SU-DHL-6 (cell line): ENCODE measurements around the gene C20orf96.

Experiments used
- H2AFZ ChIP-seq: fragments of 200-600 bp; sonication (generic); 2 replicates; pipeline ENCODE4 v1.6.1; 2014; ENCODE audit warnings: low read depth, mild to moderate bottlenecking, moderate library complexity, mixed read lengths, antibody characterized with exemption, low read length; ENCODE audit not compliant: severe bottlenecking
- H3F3A ChIP-seq: fragments of 200-600 bp; shearing (Covaris generic); 2 replicates; pipeline ENCODE4 v1.6.0; 2016; ENCODE audit warnings: antibody characterized with exemption, mild to moderate bottlenecking; ENCODE audit not compliant: insufficient read depth
- H3K27ac ChIP-seq: fragments of 200-600 bp; sonication (generic); 2 replicates; pipeline ENCODE4 v1.5.1; 2016; ENCODE audit warnings: low read depth, mild to moderate bottlenecking, low read length, moderate library complexity, mixed read lengths
- H3K27me3 ChIP-seq: fragments of 200-600 bp; sonication (generic), shearing (Covaris generic); 2 replicates; pipeline ENCODE4 v1.6.0; 2014; ENCODE audit warnings: mild to moderate bottlenecking, low read length
- H3K36me3 ChIP-seq: fragments of 200-600 bp; sonication (generic); 2 replicates; pipeline ENCODE4 v1.6.1; 2014; ENCODE audit warnings: mild to moderate bottlenecking, low read length, mixed read lengths
- H3K4me2 ChIP-seq: fragments of 300-600, 200-600 bp; shearing (Covaris generic), sonication (generic); 2 replicates; pipeline ENCODE4 v1.6.0; 2014; ENCODE audit warnings: low read length, low read depth, mild to moderate bottlenecking; ENCODE audit not compliant: poor library complexity, severe bottlenecking
- H3K4me3 ChIP-seq: fragments of 200-600 bp; sonication (generic); 2 replicates; pipeline ENCODE4 v1.5.1; 2014; ENCODE audit warnings: antibody characterized with exemption, low read length, mild to moderate bottlenecking, mixed read lengths; ENCODE audit not compliant: insufficient read depth, poor library complexity, severe bottlenecking
- H3K79me2 ChIP-seq: fragments of 200-600 bp; sonication (generic); 2 replicates; pipeline ENCODE4 v1.6.1; 2014; ENCODE audit warnings: mild to moderate bottlenecking, low read length, moderate library complexity; ENCODE audit not compliant: insufficient read depth
- H3K9ac ChIP-seq: fragments of 200-600 bp; sonication (generic); 2 replicates; pipeline ENCODE4 v1.7.0; 2014; ENCODE audit warnings: mild to moderate bottlenecking, low read length
- H3K9me2 ChIP-seq: fragments of 200-600 bp; sonication (generic); replicated peaks from 2 replicates; pipeline ENCODE4 v1.6.1; 2014; ENCODE audit warnings: low read length; ENCODE audit not compliant: insufficient read depth
- H3K9me3 ChIP-seq: fragments of 200-600 bp; sonication (generic); 2 replicates; pipeline ENCODE4 v1.6.1; 2014; ENCODE audit warnings: low read length, mixed read lengths; ENCODE audit not compliant: insufficient read depth
- H4K20me1 ChIP-seq: fragments of 200-600 bp; sonication (generic); 2 replicates; pipeline ENCODE4 v1.6.1; 2014; ENCODE audit warnings: low read depth, mild to moderate bottlenecking, antibody characterized with exemption, low read length, moderate library complexity, mixed read lengths
- CTCF ChIP-seq: fragments of 200-600 bp; sonication (generic); IDR thresholded peaks from one replicate; pipeline ENCODE4 v1.5.1; 2017; ENCODE audit warnings: antibody characterized with exemption, mild to moderate bottlenecking, low read length, moderate library complexity; ENCODE audit not compliant: insufficient read depth, poor library complexity, severe bottlenecking
- EZH2phosphoT487 ChIP-seq: fragments of 200-600 bp; sonication (generic), shearing (Covaris generic); conservative IDR thresholded peaks from 2 replicates; pipeline ENCODE4 v1.6.1; 2018; ENCODE audit warnings: mild to moderate bottlenecking, antibody characterized with exemption, low read length, moderate library complexity, mixed read lengths

C20orf96 gene

GRCh38 chr20:328027-328974, 37.8 kb upstream of the C20orf96 start:
- Histone ChIP-seq H3K27me3 (no peaks in the 10 kb centered on the region), H3K27ac (peak overlapping the region; percentile 89), H3K9me2 (no peaks in the 10 kb centered on the region), H3K79me2 (peaks cover 11% of the 10 kb centered on the region; the same call in 1 of the 2 replicates), H3K9ac (peak overlapping the region; percentile 85), H3F3A (peaks cover 22% of the 10 kb centered on the region), H4K20me1 (no peaks in the 10 kb centered on the region), H2AFZ (no peak overlapping the region), H3K36me3 (no peaks in the 10 kb centered on the region), H3K4me2 (peak overlapping the region; percentile 92), H3K9me3 (no peaks in the 10 kb centered on the region), H3K4me3 (peak overlapping the region; percentile 84)
- TF ChIP-seq CTCF (no peak), EZH2phosphoT487 (no peak)

GRCh38 chr20:327186-328026, 36.9 kb upstream of the C20orf96 start:
- Histone ChIP-seq H3K9ac (peak overlapping the region; percentile 85), H3K9me2 (no peaks in the 10 kb centered on the region), H2AFZ (peak overlapping the region; percentile 22), H4K20me1 (no peaks in the 10 kb centered on the region), H3K79me2 (peaks cover 11% of the 10 kb centered on the region; the same call in 1 of the 2 replicates), H3K36me3 (no peaks in the 10 kb centered on the region), H3K4me3 (peak overlapping the region; percentile 84), H3K27ac (peak overlapping the region; percentile 89), H3K9me3 (no peaks in the 10 kb centered on the region), H3F3A (peaks cover 22% of the 10 kb centered on the region), H3K4me2 (peak overlapping the region; percentile 92), H3K27me3 (no peaks in the 10 kb centered on the region)
- TF ChIP-seq CTCF (no peak), EZH2phosphoT487 (no peak)

- Histone ChIP-seq H3K4me2 (peak overlapping the region; percentile 92), H3K9ac (peak overlapping the region; percentile 85), H3F3A (peaks cover 22% of the 10 kb centered on the region), H3K27me3 (no peaks in the 10 kb centered on the region), H3K4me3 (peak overlapping the region; percentile 84), H3K9me2 (no peaks in the 10 kb centered on the region), H3K79me2 (peaks cover 11% of the 10 kb centered on the region; the same call in 1 of the 2 replicates), H3K9me3 (no peaks in the 10 kb centered on the region), H3K36me3 (no peaks in the 10 kb centered on the region), H4K20me1 (no peaks in the 10 kb centered on the region), H2AFZ (no peak overlapping the region), H3K27ac (peak overlapping the region; percentile 89)
- TF ChIP-seq CTCF (no peak), EZH2phosphoT487 (no peak)
These were observed 36.2 kb upstream of the C20orf96 start for GRCh38 chr20:326645-327185.
